ENCODE data around the gene ADAMTS1.

ADAMTS1 gene

DNA sequence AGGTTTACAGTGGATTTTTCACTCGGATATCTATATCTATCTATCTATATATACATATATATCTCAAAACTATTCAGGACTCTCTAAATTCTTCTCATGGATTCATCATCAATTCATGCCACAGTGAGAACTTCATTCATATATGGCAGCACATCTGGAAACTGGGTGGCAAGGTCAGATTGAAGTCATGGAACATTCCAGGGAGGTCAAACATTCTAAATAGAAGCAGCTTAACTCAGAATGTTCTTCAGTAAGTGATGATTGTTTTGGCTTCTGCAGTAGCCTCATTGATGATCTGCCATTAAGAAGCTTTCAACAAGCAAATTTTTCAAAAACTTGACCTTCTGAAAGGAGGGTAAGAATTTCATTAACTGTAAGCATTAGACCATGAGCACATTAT, 46.9 kb upstream of the ADAMTS1 start:
- H3K36me3 ChIP-seq (ENCODE audit: control insufficient read depth in 2 of 2, insufficient read depth in 1 of 2, low read length in 2 of 2), result no peaks in the 10 kb centered on the region
- H3K9me3 ChIP-seq (ENCODE audit: control insufficient read depth, insufficient read depth, low read depth, low read length), result no peaks in the 10 kb centered on the region
- TF ChIP-seq KLF9 (tag by site-specific recombination; IDR thresholded peaks at IDR 0.05; ENCODE audit: low read depth) (no peak), ZBTB20 (tag by site-specific recombination; IDR thresholded peaks at IDR 0.05) (no peak), ZBTB48 (tag by site-specific recombination; IDR thresholded peaks at IDR 0.05) (no peak), ZSCAN23 (tag by site-specific recombination; IDR thresholded peaks at IDR 0.05) (no peak), ZNF341 (tag by site-specific recombination; IDR thresholded peaks at IDR 0.05; ENCODE audit: low read depth) (no peak), ZNF560 (tag by site-specific recombination; IDR thresholded peaks at IDR 0.05; ENCODE audit: borderline replicate concordance) (no peak), ZNF169 (tag by site-specific recombination; IDR thresholded peaks at IDR 0.05) (no peak), ZNF529 (tag by site-specific recombination; IDR thresholded peaks at IDR 0.05; ENCODE audit: insufficient replicate concordance) (no peak), ZBTB1 (tag by site-specific recombination; IDR thresholded peaks at IDR 0.05) (no peak), BCL11B (tag by site-specific recombination; IDR thresholded peaks at IDR 0.05; ENCODE audit: low read depth) (no peak), ZNF423 (tag by site-specific recombination; IDR thresholded peaks at IDR 0.05) (no peak), GFI1B (tag by site-specific recombination; IDR thresholded peaks at IDR 0.05) (no peak), ZNF2 (tag by site-specific recombination; IDR thresholded peaks at IDR 0.05) (no peak)
- TF ChIP-seq, protein P1, sequence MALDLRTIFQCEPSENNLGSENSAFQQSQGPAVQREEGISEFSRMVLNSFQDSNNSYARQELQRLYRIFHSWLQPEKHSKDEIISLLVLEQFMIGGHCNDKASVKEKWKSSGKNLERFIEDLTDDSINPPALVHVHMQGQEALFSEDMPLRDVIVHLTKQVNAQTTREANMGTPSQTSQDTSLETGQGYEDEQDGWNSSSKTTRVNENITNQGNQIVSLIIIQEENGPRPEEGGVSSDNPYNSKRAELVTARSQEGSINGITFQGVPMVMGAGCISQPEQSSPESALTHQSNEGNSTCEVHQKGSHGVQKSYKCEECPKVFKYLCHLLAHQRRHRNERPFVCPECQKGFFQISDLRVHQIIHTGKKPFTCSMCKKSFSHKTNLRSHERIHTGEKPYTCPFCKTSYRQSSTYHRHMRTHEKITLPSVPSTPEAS (tag by site-specific recombination; IDR thresholded peaks at IDR 0.05), result no peak
- TF ChIP-seq, protein P2, sequence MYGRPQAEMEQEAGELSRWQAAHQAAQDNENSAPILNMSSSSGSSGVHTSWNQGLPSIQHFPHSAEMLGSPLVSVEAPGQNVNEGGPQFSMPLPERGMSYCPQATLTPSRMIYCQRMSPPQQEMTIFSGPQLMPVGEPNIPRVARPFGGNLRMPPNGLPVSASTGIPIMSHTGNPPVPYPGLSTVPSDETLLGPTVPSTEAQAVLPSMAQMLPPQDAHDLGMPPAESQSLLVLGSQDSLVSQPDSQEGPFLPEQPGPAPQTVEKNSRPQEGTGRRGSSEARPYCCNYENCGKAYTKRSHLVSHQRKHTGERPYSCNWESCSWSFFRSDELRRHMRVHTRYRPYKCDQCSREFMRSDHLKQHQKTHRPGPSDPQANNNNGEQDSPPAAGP (tag by site-specific recombination; IDR thresholded peaks at IDR 0.05), result no peak
- TF ChIP-seq, protein P3, sequence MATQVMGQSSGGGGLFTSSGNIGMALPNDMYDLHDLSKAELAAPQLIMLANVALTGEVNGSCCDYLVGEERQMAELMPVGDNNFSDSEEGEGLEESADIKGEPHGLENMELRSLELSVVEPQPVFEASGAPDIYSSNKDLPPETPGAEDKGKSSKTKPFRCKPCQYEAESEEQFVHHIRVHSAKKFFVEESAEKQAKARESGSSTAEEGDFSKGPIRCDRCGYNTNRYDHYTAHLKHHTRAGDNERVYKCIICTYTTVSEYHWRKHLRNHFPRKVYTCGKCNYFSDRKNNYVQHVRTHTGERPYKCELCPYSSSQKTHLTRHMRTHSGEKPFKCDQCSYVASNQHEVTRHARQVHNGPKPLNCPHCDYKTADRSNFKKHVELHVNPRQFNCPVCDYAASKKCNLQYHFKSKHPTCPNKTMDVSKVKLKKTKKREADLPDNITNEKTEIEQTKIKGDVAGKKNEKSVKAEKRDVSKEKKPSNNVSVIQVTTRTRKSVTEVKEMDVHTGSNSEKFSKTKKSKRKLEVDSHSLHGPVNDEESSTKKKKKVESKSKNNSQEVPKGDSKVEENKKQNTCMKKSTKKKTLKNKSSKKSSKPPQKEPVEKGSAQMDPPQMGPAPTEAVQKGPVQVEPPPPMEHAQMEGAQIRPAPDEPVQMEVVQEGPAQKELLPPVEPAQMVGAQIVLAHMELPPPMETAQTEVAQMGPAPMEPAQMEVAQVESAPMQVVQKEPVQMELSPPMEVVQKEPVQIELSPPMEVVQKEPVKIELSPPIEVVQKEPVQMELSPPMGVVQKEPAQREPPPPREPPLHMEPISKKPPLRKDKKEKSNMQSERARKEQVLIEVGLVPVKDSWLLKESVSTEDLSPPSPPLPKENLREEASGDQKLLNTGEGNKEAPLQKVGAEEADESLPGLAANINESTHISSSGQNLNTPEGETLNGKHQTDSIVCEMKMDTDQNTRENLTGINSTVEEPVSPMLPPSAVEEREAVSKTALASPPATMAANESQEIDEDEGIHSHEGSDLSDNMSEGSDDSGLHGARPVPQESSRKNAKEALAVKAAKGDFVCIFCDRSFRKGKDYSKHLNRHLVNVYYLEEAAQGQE (tag by site-specific recombination; IDR thresholded peaks at IDR 0.05), result no peak
- TF ChIP-seq, protein P4, sequence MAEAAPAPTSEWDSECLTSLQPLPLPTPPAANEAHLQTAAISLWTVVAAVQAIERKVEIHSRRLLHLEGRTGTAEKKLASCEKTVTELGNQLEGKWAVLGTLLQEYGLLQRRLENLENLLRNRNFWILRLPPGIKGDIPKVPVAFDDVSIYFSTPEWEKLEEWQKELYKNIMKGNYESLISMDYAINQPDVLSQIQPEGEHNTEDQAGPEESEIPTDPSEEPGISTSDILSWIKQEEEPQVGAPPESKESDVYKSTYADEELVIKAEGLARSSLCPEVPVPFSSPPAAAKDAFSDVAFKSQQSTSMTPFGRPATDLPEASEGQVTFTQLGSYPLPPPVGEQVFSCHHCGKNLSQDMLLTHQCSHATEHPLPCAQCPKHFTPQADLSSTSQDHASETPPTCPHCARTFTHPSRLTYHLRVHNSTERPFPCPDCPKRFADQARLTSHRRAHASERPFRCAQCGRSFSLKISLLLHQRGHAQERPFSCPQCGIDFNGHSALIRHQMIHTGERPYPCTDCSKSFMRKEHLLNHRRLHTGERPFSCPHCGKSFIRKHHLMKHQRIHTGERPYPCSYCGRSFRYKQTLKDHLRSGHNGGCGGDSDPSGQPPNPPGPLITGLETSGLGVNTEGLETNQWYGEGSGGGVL (tag by site-specific recombination; IDR thresholded peaks at IDR 0.05), result no peak
- TF ChIP-seq, protein P5, sequence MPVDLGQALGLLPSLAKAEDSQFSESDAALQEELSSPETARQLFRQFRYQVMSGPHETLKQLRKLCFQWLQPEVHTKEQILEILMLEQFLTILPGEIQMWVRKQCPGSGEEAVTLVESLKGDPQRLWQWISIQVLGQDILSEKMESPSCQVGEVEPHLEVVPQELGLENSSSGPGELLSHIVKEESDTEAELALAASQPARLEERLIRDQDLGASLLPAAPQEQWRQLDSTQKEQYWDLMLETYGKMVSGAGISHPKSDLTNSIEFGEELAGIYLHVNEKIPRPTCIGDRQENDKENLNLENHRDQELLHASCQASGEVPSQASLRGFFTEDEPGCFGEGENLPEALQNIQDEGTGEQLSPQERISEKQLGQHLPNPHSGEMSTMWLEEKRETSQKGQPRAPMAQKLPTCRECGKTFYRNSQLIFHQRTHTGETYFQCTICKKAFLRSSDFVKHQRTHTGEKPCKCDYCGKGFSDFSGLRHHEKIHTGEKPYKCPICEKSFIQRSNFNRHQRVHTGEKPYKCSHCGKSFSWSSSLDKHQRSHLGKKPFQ (tag by site-specific recombination; IDR thresholded peaks at IDR 0.05), result no peak
- TF ChIP-seq, protein P6, sequence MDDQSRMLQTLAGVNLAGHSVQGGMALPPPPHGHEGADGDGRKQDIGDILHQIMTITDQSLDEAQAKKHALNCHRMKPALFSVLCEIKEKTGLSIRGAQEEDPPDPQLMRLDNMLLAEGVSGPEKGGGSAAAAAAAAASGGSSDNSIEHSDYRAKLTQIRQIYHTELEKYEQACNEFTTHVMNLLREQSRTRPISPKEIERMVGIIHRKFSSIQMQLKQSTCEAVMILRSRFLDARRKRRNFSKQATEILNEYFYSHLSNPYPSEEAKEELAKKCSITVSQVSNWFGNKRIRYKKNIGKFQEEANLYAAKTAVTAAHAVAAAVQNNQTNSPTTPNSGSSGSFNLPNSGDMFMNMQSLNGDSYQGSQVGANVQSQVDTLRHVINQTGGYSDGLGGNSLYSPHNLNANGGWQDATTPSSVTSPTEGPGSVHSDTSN (CRISPR knock-in tag; IDR thresholded peaks at IDR 0.05), result no peak
- no peak overlapping the region for H3K4me3 ChIP-seq (ENCODE audit: low read depth, low read length)
- CTCF ChIA-PET, result interaction anchor here (0.5 to 1.3 kb wide), 2 partner anchors 11 to 1447 kb away, joined by 4 read pairs; no protein-coding TSS in a partner anchor
- H3K27ac ChIP-seq (ENCODE audit: extremely low read depth, low read depth, low read length), result no peak overlapping the region
- no peaks in the 10 kb centered on the region for H3K4me1 ChIP-seq (ENCODE audit: control insufficient read depth, insufficient read depth, low read length)
- POLR2A ChIA-PET, result no interaction called here

Data from HEK293 (cell line).